ENCODE results near the gene KCNQ1.

KCNQ1 gene

DNA sequence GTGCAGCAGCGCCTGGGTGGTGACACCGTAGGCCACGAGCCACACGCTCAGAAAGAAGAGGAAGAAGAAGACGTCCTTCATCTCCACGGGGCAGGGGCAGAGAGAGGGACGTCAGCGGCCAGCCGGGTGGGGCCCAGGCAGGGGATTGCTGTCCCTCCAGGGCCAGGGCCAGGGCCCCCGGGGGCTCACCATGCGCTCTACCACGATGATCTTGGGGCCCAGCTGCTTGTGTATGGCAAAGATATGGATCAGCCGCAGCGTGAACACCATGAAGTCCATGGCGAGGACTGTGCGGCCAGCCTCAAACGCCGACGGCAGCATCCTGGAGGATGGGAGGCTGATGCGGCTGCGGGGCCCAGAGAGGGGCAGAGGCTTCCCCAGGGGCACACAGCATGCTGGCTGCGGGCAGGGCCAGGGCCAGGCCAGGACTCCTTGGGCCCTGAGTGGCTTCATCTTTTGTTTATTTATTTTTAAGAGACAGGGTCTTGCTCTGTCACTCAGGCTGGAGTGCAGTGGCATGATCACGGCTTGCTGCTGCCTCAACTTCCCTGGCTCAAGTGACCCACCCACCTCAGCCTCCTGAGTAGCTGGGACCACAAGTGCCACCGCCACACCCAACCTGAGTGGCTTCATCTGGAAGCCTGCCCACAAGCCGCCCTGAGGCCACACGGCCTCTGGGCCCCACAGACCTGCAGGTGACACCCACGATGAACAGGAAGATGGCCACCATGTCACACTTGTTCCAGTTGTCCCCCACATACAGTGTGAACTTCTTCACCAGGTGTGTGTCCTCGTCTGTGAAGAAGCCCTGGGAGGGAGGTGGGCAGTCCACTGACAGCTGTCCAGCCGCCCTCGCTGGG, 33.1 kb upstream of the KCNQ1 start:
- DNase-seq (ENCODE audit: insufficient read length, low spot score) (no peak), FAIRE-seq (no peak)
- TF ChIP-seq, protein P1, sequence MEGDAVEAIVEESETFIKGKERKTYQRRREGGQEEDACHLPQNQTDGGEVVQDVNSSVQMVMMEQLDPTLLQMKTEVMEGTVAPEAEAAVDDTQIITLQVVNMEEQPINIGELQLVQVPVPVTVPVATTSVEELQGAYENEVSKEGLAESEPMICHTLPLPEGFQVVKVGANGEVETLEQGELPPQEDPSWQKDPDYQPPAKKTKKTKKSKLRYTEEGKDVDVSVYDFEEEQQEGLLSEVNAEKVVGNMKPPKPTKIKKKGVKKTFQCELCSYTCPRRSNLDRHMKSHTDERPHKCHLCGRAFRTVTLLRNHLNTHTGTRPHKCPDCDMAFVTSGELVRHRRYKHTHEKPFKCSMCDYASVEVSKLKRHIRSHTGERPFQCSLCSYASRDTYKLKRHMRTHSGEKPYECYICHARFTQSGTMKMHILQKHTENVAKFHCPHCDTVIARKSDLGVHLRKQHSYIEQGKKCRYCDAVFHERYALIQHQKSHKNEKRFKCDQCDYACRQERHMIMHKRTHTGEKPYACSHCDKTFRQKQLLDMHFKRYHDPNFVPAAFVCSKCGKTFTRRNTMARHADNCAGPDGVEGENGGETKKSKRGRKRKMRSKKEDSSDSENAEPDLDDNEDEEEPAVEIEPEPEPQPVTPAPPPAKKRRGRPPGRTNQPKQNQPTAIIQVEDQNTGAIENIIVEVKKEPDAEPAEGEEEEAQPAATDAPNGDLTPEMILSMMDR (IDR thresholded peaks at IDR 0.05; ENCODE audit: insufficient read depth, missing control alignments): no peak

DNA sequence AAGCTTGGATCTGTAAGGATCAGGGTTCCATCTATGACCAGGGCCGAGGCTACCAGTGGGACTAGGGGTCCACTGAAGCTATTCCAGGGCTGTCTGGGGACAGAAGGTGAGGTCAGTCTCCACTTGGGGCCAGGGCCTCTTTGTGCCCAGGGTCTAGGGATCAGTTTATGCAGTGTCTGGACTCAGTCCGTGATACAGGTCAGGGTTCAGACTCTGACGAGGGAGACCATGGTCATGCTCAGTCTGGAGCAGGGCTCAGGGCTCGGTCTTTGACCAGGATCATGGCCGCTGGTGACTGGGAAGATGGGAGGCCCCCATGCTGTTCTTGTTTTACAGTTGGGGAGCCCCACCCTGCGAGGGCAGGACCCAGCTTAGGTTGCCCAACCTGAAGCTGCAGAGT, 32.5 kb upstream of the KCNQ1 start:
- DNase-seq (ENCODE audit: insufficient read length, low spot score) (no peak), FAIRE-seq (no peak)
- TF ChIP-seq, protein P1 (IDR thresholded peaks at IDR 0.05; ENCODE audit: insufficient read depth, missing control alignments): no peak

DNA sequence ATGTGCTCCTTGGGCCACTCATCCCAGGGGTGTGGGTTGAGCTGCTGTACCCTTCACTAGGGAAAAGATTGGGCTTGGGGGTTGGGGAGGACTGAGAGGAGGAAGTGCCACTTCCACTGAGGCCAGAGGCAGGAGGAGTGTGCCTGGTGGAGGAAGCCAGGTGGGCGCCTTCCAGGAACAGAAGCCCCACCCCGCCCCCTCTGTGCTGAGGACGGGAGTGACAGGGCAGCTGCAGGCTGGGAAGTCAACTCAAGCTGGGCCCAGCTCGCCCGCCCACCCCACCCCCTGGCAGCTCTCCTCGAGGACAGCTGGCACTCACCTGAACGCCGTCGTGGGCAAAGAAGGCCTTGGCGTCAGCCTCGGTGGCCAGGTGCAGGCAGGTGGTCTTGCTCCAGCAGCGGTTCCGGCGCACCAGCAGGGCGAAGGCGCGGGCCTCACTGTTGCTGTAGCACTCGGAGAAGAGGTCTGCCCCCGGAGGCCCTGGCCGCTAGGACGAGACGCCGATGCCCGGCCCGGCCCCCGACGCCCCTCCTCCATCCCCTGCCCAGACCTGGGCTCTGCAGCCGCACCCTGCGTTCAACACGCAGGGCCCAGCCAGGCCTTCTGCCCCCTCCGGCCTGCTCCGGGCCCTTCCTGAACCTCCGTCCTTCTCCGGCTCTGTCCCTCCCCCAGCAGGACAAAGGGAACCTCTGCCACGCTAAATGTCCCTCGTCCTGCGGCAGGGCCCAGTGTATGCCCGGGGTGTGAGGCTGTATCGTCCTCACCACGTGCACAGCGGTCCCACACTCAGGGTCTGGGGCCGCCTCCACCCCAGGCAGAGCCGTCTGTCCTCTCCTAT, 30.8 kb upstream of the KCNQ1 start:
- FAIRE-seq (no peak), DNase-seq (ENCODE audit: insufficient read length, low spot score) (no peak)
- TF ChIP-seq, protein P1 (IDR thresholded peaks at IDR 0.05; ENCODE audit: insufficient read depth, missing control alignments): no peak

DNA sequence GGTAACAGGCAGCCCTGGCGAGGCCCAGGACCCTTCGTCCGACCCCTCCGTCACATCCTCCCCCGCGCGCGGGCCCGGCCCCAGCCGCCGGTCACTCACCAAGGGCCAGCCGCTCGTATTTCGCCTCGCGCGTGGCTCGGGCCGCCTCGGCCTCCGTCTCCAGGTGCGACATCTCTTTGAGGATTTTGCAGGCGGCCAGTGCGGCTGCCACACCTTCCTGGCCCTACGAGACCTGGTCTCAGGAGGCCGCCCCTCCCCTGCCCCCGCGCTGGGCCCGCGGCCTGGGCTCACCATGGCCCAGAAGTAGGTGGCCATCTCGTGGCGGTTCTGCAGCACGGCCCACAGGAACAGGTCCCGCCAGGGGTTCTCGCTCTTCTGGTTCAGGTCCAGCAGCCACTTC, 30.2 kb upstream of the KCNQ1 start:
- DNase-seq (ENCODE audit: insufficient read length, low spot score): no peak
- TF ChIP-seq, protein P1 (IDR thresholded peaks at IDR 0.05; ENCODE audit: insufficient read depth, missing control alignments): no peak
- no peak for FAIRE-seq

DNA sequence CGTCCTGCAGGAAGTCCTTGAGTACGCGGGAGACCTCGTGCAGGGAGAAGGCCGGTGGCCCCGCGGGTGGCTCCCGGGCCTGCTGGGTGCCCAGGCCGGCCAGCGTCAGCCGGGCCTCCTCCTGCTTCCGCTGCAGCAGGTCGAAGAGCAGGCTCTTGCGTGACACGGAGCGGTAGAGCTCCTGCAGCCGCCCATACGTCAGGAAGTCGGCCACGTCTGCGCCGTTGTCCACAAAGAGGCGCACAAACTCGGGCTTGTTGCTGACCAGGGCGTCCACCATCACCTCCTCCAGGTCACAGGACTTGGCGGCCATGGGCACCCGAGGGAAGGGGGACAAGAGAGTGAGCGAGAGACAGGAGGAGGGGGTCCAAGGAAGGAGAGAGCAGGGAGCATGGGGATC, 29.6 kb upstream of the KCNQ1 start:
- TF ChIP-seq, protein P1 (IDR thresholded peaks at IDR 0.05; ENCODE audit: insufficient read depth, missing control alignments): no peak
- no peak for FAIRE-seq
- no peak for DNase-seq (ENCODE audit: insufficient read length, low spot score)

DNA sequence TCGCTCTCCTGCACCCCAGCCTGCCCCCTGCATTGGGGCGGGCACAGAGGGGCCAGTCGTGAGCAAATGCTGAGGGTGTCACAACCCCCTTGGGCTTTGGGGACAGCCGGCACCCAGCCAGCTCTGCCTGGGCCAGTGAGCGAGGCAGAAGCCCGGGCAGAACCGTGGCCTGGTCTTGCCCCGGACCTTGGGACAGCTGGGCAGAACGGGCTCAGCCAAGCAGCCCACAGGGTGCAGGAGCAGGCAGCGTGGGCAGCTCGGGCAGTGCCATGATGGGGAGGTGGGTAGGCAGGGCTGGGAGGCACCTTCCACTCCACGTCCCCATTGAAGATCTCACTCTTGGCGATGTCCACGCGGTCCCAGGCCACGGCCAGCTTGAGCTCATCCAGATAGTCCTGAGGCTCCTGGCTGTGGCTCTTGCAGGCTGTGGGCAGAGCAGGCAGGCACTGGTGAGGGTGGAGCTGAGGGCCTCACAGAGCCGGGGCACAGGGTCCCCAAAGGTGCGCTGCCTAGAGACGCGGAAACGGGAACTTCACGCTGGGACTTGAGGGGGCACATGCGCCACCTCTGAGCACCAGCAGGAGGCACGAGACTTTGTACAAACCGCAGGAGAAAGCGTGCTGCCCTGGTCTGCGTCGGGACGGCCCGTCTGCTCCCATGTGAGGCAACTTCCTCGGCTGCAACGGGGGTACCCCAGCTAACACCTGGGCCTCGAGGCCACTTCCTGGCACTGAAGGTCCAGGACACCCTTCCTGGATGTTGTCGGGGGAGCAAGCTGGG, 29.0 kb upstream of the KCNQ1 start:
- TF ChIP-seq, protein P1 (IDR thresholded peaks at IDR 0.05; ENCODE audit: insufficient read depth, missing control alignments): no peak
- no peak for FAIRE-seq
- DNase-seq (ENCODE audit: insufficient read length, low spot score): no peak
